DMS153 treated with DMSO at 0.1 percent for 48 hours (cell line): ENCODE results near the gene SNED1.

ENCODE experiments used
- DNase-seq: peaks from one replicate; lab custom pipeline; 2025; ENCODE audit not compliant: unreplicated experiment; lab: John Stamatoyannopoulos, UW

The SNED1 gene

DNA sequence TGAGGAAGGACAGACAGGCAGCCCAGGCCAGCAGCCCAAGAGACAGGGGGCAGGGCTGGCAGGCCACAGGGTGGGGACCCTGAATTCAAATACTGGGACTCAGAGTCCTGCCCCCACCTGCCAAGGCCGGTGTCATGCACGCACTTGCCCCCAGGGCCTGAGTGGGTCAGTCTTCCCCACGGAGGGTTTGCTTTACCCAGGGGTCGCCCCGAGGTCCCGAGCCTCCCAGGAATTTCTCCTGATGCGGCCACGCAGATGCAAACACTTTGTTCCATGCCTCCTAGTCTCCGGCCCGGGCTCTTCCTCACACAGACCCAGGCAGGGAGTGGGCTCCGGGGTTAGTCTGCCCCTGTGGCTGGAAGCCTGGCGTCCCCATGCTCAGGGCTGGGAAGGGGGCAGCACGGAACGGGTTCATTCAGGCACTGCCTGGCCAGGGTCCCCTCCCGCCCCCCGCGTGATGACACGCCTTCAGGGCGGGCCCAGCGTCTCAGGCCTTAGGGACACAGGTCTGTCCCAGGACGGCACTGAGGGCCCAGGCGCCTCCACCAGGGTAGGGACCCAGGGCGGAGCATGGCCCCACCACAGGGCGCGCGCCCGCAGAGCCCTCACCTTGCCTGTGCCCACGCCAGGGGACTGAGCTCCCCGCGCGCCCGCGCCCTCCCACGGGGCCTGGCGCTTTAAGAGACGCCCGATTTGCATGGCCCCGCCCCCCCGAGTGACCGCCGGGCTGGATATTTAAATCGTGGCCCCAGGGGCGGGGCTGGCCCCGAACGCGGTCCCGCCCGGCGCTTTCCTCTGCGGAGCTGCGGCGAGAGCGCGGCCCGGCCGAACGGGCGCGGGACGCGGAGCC, at the start of gene SNED1:
Gene SNED1 (plus strand): TSS at position 763 of the 850 bp plus-strand sequence. CDS start 220 bp downstream, outside the sequence.
- DNase-seq, result peak; percentile 63

DNA sequence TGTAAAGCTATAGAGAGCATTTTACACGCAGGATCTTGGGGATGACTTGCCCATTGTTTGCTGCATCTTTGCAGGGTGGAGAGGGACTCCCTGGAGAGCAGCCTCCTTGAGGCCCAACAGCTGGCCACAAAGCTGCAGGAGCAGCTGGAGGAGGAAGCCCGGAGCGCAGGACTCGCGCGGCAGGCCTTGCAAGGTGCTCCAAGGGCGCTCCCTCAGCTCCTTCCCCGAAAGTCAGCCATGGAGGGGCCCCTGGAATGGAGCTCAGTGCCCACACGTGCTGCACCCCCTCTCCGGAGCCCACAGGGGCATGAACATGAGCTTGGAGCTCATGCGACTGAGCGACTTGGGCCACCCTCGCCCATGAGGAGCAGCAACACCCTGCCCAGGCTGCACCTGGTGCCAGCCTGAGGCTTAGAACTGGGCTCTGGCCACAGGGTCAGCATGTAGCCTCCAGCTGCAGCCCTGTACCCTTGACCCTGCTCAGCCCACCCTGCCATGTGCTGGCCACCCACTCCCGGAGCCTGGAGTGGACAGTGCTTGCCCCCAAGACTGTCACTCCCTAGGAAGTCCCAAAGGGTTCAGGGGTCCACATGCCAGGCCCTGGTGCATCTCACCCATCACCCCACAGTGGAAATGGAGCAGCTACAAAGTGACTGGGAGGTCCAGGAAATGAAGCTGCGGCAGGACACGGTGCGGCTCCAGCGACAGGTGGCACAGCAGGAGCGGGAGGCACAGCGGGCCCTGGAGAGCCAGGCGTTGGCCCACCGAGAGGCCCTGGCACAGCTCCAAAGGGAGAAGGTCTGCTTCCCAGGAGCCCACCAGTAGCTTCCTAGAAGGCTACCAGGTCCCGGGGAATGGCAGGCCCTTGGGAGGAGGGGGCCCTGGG, 49.3 kb upstream of the SNED1 start:
- DNase-seq, result no peak

DNA sequence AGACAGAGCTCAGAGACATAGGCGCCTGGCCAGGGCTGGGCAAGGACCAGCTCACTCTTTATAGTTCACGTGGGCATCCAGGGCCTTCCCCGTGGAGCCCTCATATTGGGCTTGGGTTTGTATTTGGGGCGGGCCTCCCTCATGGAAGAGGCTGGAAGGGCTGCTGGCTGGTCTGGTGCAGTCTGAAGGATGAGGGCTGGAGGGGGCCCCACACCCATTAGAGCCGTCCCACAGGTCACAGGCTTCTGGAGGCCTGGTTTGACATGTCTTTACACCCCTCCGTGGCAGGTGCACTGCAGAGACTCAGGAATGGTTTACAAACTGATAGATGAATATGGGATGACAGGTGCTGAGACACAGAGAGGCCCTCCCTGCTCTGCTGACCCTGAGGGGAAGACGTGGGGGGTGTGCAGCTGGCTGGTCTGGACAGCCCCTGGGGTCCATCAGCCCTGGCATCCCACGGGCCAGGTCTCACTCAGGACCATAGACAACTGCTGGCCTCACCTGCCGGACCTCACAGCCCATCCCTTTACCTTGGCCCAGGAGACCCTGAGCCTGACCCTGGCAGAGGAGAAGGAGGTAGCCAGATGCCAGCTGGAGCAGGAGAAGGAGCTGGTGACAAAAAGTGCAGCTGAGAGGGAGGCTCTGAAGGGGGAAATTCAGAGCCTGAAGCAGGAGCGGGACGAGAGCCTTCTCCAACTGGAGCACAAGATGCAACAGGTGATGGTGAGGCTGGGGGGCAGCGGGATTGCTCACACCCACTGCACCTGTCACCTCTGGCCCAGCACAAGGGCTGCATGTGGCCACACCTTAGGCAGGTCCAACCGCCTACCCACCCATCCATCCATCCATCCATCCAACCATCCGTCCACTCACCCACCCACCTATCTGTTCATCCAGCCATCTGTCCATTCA, 48.4 kb upstream of the SNED1 start:
- no peak for DNase-seq

DNA sequence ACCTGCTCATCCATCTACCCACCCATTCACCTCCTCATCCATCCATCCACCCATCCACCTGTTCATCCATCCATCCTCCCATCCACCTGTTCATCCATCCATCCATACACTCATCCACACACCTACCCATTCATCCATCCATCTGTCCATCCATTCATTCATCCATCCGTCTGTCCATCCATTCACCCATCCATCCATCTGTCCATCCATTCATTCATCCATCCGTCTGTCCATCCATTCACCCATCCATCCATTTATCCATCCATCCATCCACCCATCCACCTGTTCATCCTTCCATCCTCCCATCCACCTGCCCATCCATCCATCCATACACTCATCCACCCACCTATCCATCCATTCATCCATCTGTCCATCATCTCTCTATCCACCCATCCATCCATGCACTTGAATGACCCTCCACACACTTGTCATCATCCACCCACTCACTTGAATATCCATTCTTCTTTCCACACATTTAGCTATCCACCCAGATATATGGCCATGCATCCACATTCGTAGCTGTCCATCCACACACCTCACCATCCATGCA, 47.3 kb upstream of the SNED1 start:
- DNase-seq, result no peak

DNA sequence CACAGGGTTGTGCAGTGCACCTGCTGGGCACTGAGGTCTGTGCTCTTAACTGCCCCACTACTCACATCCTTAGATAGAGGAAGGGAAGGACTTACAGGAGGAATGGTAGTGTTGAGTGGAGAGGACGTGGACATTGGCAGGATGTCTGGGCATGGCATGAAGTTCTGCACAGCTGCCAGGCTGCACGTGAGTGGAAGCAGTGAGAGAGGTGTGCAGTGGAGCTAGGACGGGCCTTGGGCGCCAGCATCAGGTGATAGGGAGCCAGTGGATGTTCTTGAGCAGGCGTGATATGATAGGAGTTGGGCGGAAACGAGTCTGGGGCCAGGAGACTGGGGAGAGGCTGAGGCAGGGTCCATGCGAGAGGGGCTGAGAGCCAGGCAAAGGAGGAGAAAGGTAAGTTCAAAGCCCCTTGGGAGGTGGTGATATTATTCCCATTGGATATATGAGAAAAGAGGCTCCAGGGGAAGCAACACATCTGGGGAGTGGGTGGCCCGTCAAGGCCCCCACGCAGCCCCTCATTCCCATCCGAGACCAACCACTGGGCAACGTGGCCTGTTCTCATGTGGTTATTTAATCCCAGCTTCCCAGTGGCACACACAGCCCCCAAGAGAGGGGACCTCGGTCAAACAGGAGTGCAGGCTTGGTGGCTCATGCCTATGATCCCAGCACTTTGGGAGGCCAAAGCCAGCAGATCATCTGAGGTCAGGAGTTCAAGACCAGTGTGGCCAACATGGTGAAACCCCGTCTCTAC, 45.7 kb upstream of the SNED1 start:
- DNase-seq, result no peak

DNA sequence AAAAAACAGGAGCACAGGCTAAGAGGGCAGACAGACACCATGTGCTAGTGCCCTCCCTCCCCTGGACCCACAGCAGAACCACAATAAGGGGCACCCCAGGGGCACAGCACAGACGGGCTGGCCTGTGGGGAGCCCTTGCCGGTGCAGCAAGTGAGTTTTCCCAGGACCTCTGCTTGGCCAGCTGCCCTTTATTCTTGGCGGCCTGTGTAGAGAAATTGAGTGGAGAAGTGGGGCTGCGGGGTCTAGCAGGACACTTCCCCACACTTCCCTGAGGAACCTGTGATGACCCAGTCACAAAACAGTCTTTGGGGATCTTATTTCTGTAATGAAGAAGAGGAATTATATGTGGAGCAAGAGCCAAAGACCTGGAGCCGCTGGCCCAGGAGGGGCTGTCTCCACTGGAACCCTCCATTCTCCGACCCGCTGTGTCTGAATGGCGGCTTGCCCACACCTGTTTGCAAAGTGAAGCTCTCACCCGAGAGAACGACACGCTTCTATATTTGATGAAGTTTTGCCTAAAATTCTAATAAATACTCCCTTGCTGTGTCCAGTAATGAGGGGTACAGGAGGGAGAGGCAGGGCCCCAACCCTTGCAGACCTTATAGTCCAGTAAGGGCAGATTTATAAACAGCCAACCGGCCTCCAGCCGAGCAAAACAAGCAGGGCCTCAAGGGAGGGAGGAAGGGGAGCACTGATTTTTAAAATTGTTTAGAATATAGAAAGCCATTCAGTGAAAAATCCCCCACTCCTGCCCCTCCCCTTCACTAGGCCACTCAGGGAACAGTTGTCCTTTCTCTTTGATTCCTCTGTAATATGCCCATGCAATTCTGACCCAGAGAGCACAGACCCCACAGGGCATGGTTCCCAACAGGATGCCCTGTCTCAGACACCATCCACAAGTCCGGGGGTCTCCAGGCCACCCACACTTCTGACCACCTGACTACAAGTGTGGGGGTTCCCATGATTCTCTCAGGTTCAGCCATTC, 44.7 kb upstream of the SNED1 start:
- DNase-seq, result no peak

DNA sequence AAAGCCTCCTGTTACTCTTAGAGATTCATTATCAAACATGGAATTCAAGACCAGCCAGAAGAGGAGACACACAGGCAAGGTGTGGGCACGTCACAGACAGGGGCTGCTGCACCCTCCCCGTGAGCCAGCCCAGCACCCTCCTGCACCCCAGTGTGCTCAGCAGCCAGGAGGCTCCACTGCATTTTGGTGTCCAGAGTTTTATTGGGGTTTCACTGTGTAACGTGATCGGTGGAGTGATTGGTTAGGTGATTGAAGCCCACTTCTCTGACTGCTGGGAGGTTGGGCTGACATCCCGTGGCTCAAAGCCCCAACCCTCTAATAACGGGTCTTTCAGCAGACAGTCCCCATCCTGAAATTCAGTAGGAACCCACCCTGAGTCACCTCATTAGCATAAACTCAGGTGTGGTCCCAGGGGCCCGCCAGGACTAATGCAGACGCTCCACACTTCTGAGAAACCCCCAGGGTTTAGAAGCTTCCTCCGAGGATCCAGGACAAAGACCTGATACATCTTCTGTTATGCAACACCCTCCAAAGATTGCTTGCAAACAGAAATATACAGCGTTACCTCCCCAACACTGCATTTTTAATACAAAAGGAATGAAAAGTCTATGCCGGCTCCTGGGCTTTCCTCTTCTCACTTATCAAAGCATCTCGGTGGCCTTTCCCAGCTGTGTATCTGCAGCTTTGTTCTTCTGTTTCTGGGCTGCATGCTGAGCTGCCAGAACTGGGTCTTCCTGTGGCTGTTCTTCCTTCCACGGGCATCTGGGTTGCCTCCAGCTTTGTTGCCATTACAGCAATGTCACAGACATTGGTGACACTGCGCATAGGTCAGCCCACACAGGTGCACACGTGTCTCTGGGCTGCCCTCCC, 43.7 kb upstream of the SNED1 start:
- no peak for DNase-seq

DNA sequence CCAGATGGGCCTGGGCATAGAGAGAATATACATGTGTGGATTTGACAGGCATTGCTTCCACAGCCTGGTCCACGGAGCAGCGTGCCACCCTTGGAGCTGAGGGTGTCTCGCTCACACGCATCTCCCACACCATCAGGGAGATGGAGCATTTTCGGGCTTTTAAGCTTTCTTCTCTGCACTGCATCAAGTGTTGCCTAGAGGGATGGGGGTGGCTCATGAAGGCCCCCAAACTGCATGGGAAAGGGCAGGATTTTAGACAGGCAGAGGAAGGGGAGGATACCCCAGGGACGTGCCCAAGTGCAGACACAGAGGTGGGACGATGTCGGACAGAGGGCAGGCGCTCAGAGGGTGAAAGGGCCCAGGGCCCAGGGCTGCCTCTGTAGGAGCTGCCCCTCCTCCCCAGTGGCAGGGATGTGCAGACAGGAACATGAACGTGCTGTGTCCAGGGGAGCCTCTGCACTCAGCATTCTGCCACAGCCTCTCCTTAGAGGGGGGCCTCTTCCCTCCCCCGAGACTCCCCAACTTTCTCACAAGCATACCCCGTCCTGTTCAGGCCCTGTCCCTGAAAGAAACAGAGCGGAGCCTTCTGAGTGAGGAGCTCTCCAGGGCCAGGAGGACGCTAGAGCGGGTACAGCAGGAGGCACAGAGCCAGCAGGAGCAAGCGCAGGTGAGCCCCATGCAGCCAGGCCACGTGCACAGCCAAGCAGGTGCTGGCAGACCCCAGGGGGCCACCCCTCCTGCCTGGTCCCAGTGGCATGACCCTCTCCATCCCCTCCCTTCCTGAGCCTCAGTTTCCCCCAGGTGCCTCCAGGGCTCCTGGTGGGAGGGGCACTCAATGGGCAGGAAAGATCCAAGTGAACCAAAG, 42.9 kb upstream of the SNED1 start:
- no peak for DNase-seq

DNA sequence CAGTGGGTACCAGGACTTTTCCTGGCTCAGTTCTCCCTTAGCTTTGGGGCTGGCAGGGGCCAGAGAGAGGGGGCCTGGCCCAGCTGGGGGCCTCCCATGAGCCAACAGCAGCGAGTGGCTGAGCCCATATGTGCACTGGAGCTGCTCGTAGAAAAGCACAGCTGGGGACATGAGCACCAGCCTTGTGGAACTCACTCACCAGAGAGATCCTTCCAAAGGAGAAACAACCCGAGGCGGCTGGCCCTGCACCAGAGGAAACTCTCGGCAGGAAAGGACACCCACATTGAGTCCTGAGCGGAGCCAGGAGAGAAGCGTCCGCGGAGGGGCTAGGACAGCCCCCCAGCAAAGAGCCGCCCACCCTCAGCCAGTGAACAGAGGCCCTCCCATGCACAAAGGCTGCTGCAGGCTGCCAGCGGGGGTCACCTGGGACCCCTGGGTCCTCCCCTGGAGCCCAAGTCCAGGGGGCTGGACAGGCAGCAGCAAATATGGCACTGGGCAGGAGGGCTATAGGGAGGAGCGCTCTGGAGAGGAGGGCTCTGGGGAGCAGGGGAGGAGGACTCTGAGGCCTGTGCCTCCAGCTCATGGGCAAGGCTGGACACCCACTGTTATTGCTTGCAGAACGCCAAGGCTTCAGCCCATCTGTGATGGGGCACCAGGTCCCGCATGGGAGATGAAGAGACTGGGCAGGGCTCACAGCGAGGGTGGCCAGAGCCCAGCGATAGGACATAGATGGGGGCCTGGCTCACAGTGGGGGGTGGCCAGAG, 42.1 kb upstream of the SNED1 start:
- DNase-seq, result no peak

DNA sequence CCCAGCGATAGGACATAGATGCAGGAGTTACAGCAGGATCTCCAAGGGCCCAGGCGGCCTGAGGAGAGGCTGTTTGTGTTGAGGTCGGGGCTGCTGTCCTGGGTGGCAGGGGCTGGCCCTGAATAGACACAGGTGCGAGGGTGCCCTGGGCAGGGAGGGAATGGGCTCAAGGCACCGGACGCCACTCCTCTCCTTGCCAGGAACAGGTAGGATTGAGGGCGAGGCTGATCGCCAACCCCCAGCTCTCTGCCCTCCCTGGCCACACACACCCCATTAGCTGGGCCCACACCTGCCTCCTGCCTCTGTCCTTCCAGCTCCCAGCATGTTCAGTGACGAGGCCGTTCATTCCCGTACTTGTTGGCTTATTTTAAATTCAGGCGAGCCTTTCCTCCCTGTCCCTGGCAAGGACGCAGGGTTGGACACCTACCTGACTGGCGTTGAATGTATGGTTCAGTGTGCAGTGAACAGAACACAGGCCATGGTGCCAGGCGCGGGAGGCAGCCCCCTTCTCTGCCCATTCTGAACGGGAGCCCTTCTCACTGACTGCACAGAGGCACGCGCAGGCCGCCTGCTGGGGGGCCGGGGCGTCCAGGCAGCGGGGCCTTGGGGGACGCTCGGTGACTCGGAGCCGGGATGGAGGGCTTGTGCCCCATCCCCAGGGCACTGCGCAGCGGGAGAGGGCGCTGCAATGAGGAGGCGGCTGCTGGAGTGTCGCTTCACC, 41.3 kb upstream of the SNED1 start:
- no peak for DNase-seq

DNA sequence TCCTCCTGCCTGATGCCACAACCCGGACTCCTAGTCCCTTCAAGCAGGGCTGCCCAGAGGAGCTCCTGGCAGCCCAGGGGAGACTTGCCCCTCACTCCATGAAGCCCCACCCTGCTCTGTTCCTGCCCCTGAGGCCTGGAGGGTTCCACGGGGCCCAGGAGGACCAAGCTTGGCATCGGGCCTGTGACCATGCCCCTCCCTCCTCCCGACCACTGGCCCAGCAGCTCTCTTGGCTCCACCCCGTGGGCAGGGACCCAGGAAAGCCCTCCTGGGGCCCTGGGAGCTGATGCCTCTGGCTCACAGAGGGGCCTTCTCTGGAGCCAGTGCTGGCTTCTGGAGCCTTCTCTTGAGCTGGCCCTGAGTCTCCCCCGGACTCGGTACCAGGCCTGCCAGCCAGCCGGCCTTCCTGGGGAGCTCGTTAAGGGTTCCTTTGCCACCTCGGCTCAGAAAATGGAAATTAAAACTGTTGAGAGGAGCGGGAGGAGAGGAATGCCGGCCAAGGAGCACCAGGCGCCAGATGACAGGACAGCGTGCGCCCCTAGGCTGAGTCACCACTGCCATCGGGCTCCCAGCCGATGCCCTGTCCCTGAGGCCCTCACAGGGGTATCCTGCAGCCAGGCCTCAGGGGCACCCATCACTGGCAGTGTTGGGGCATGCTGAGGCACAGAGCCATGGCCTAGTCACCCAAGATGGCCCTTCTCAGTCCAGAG, 40.6 kb upstream of the SNED1 start:
- no peak for DNase-seq

DNA sequence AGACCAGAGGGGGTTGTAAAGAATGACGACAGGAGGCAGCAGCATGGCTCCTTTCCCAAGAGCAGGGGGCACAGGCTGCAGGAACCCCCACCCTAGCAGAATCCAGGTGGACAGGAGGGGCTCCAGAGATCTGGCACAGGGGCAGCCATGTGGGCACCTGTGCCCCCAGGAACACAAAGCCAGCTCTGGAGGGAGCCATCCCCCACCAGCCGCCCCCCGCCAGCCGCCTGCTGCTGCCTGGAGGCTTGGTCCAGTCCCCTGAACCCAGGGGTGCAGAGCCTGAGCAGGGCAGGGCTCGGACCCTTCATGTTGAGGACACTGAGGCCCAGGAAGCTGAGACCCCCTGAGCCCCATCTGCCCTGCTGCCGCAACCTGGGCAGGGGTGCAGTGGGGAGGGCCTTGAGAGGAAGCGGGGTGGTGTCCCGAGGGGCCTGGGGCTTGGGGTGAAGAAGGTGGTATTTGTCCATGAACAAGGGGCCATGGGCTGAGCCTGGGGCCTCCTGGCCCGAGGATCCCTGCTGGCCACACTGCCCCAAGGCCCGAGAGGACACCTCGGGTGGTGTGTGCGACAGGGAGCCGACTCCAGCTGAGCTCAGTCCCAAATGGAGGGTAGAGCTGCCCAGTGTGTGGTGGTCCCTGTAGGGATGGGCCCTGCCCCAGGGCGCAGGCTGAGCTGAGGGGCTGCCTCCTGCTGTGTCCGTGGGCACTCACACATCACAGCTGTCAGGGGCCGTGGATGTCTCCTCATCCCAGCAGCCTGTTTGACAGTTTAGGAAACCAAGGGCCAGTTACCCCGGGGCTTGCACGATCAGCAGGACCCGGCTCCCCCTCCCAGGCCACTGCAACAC, 39.8 kb upstream of the SNED1 start:
- DNase-seq, result no peak

DNA sequence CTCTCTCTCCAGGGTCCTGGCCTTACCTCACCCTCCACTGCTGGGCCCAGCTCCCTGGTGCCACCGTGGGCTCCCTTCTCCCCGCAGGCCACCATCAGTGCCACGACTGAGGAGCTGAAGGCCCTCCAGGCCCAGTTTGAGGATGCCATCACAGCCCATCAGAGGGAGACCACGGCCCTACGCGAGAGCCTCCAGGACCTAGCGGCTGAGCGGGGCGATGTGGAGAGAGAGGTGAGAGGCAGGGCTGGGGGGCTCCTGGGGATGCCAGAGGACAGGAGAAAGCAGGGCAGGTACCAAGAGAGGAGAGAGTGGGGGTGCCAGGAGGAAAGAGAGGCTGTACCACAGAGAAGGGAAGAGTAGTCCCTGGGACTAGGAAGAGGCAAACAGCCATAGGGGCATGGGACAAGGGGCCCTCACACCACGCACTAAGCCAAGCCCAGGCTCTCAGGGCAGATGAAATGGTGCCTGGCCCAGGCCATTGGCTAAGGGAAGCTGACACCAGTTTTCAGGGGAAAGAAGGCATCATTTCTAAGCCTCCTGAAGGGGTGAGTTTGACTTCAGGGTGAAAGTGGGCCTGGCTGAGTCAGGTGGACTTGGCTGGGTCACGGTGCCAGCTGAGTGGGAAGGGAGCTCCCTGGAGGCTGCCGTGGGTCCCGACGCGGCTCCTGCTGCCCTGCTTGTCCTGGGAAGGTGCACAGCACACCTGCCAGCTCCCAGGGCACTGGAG, 39.0 kb upstream of the SNED1 start:
- DNase-seq, result no peak
